Measurements from ENCODE around the gene LRFN4. TPM values are rescaled to one million over a fixed set of nuclear protein-coding genes. Genes with fewer than 3 reads are reported as not detected.

Gene LRFN4
- total and polyA plus RNA-seq, 10 of the 15 experiments (the other 5 are each of a cell fraction or from before 2014, with no cell fraction given), result 0.03 to 43.8 (median 4.9) TPM

DNA sequence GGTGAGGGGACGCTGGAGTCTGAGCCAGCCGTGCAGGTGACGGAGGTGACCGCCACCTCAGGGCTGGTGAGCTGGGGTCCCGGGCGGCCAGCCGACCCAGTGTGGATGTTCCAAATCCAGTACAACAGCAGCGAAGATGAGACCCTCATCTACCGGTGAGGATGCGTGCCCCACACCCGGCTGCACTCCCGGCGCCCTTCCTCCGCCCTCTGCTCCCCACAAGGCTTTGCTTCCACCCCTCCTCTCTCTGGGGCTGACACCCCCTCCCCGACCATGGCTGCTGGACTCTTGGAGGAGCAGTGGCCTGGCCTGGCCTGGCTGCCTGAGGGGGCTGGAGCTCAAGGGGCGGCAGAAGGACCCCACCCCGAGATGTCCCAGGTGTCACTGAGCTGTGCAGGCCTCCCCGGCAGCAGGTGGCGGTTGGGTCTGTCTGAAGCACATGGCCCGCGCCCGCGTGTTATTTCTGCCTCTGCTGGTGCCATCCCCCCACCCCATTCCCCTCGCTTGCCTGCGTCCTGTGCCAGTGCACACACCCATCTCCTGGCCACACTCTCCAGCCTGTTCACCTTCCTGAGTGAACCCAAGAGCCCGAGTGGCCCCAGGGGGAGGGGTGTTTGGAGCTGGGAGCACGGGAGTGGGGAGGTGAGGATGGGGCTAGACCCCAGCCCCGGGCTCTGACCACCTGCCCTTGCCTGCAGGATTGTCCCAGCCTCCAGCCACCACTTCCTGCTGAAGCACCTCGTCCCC lies 2.2 kb downstream of the LRFN4 start:
- Histone ChIP-seq H3K27ac (ENCODE audit: control insufficient read depth, insufficient read depth) (no peak overlapping the region), H3K9me3 (replicated peaks; ENCODE audit: control insufficient read depth, insufficient read depth, low read length) (no peaks in the 10 kb centered on the region), H3K4me1 (ENCODE audit: control insufficient read depth, insufficient read depth, low read length) (peaks cover 6% of the 10 kb centered on the region), H3K4me3 (no peak overlapping the region), H3K9ac (ENCODE audit: control insufficient read depth, insufficient read depth, low read length) (no peak overlapping the region), H3K79me2 (ENCODE audit: control insufficient read depth, insufficient read depth, low read length) (peaks cover 8% of the 10 kb centered on the region), H3K36me3 (ENCODE audit: control insufficient read depth in 2 of 2, insufficient read depth in 2 of 2, low read length in 1 of 2) (no peaks in the 10 kb centered on the region), H4K20me1 (ENCODE audit: control insufficient read depth, insufficient read depth) (no peaks in the 10 kb centered on the region), H3K27me3 (replicated peaks in 1 of 2; ENCODE audit: control insufficient read depth in 2 of 2, insufficient read depth in 2 of 2, low read length in 1 of 2) (no peaks in the 10 kb centered on the region), H3K4me2 (ENCODE audit: control insufficient read depth, insufficient read depth) (no peak overlapping the region), H2AFZ (ENCODE audit: control insufficient read depth, low read depth, low read length) (no peak overlapping the region)
- intact Hi-C loops (cut with micrococcal nuclease; ENCODE audit: unreplicated experiment), result no loop called here
- CTCF ChIA-PET, result no interaction called here
- BruUV-seq (replicated peaks), result no TSS peak
- RAD21 ChIA-PET (ENCODE audit: unreplicated experiment), result no interaction called here
- DNase-seq (ENCODE audit: low read depth, low spot score), result no peak
- SMC1A ChIA-PET (ENCODE audit: uncharacterized antibody, unreplicated experiment), result interaction anchor here (0.6 kb wide), 1 partner anchor 304 kb away, joined by 3 read pairs; no protein-coding TSS in a partner anchor
- POLR2A ChIA-PET, result no interaction called here
- in situ Hi-C loops (cut with MboI), result no loop called here
- FAIRE-seq, result no peak
- ATAC-seq, result no peak
- 89% methylated on average over 23 of the region's 29 CpGs for WGBS (ENCODE audit: insufficient coverage, insufficient replicate concordance, low lambda C conversion rate, missing lambda C conversion rate)
- TF ChIP-seq SKIL (IDR thresholded peaks at IDR 0.05; ENCODE audit: low read depth, poor library complexity, severe bottlenecking) (no peak), MEF2A (IDR thresholded peaks at IDR 0.05; ENCODE audit: insufficient read depth, low read depth, low read length) (no peak), USF2 (IDR thresholded peaks at IDR 0.05; ENCODE audit: borderline replicate concordance, low read depth, low read length) (no peak), KAT2A (conservative IDR thresholded peaks at IDR 0.05; ENCODE audit: control insufficient read depth, low read depth, low read length) (no peak), MTA3 (IDR thresholded peaks at IDR 0.05; ENCODE audit: borderline replicate concordance, low read length) (no peak), IRF5 (IDR thresholded peaks at IDR 0.05; ENCODE audit: borderline replicate concordance) (no peak), STAT1 (conservative IDR thresholded peaks at IDR 0.05) (no peak), NBN (IDR thresholded peaks at IDR 0.05) (no peak), ZBED1 (IDR thresholded peaks at IDR 0.05; ENCODE audit: borderline replicate concordance) (no peak), KLF5 (IDR thresholded peaks at IDR 0.05; ENCODE audit: partially characterized antibody) (no peak)
- TF ChIP-seq, protein P1, sequence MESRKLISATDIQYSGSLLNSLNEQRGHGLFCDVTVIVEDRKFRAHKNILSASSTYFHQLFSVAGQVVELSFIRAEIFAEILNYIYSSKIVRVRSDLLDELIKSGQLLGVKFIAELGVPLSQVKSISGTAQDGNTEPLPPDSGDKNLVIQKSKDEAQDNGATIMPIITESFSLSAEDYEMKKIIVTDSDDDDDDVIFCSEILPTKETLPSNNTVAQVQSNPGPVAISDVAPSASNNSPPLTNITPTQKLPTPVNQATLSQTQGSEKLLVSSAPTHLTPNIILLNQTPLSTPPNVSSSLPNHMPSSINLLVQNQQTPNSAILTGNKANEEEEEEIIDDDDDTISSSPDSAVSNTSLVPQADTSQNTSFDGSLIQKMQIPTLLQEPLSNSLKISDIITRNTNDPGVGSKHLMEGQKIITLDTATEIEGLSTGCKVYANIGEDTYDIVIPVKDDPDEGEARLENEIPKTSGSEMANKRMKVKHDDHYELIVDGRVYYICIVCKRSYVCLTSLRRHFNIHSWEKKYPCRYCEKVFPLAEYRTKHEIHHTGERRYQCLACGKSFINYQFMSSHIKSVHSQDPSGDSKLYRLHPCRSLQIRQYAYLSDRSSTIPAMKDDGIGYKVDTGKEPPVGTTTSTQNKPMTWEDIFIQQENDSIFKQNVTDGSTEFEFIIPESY (IDR thresholded peaks at IDR 0.05), result no peak
- TF ChIP-seq, protein P2, sequence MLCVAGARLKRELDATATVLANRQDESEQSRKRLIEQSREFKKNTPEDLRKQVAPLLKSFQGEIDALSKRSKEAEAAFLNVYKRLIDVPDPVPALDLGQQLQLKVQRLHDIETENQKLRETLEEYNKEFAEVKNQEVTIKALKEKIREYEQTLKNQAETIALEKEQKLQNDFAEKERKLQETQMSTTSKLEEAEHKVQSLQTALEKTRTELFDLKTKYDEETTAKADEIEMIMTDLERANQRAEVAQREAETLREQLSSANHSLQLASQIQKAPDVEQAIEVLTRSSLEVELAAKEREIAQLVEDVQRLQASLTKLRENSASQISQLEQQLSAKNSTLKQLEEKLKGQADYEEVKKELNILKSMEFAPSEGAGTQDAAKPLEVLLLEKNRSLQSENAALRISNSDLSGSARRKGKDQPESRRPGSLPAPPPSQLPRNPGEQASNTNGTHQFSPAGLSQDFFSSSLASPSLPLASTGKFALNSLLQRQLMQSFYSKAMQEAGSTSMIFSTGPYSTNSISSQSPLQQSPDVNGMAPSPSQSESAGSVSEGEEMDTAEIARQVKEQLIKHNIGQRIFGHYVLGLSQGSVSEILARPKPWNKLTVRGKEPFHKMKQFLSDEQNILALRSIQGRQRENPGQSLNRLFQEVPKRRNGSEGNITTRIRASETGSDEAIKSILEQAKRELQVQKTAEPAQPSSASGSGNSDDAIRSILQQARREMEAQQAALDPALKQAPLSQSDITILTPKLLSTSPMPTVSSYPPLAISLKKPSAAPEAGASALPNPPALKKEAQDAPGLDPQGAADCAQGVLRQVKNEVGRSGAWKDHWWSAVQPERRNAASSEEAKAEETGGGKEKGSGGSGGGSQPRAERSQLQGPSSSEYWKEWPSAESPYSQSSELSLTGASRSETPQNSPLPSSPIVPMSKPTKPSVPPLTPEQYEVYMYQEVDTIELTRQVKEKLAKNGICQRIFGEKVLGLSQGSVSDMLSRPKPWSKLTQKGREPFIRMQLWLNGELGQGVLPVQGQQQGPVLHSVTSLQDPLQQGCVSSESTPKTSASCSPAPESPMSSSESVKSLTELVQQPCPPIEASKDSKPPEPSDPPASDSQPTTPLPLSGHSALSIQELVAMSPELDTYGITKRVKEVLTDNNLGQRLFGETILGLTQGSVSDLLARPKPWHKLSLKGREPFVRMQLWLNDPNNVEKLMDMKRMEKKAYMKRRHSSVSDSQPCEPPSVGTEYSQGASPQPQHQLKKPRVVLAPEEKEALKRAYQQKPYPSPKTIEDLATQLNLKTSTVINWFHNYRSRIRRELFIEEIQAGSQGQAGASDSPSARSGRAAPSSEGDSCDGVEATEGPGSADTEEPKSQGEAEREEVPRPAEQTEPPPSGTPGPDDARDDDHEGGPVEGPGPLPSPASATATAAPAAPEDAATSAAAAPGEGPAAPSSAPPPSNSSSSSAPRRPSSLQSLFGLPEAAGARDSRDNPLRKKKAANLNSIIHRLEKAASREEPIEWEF (IDR thresholded peaks at IDR 0.05; ENCODE audit: insufficient replicate concordance, low read depth, low read length), result no peak
